Inflammatory macrophage (primary cell): ENCODE data around the gene RBM14.
"Not testable (repeated sequence)": the region's sequence is repeated elsewhere in the genome, so short reads cannot be mapped to it uniquely, and the experiment has no call there.

Experiments used
- DNase-seq, 2 donors: peaks; one replicate each; pipeline ENCODE4 v3.0.0-alpha.2; 2020 to 2022

Gene RBM14

GRCh38 chr11:66637557-66638176 is 21.2 kb downstream of the RBM14 start:
- no peak for DNase-seq

- DNase-seq = peak; percentile 100
Observed at GRCh38 chr11:66638177-66639065, 22.0 kb downstream of the RBM14 start, which contains the start of gene RBM4. TSS of gene RBM4 (plus strand) at chr11:66638703. CDS start at chr11:66639712, 1,009 bp downstream.

- DNase-seq = peak; percentile 24 to 30
Observed at GRCh38 chr11:66639066-66639813, 22.8 kb downstream of the RBM14 start.

GRCh38 chr11:66639814-66640340 is 23.4 kb downstream of the RBM14 start:
- not testable (repeated sequence) for DNase-seq

GRCh38 chr11:66641834-66642233 is 25.4 kb downstream of the RBM14 start:
- no peak for DNase-seq

GRCh38 chr11:66643745-66644437 is 27.5 kb downstream of the RBM14 start:
- DNase-seq = no peak

GRCh38 chr11:66646828-66647227 is 30.4 kb downstream of the RBM14 start:
- peak in 1 of 2 donors; percentile 11 for DNase-seq

- DNase-seq = no peak
Observed at GRCh38 chr11:66649903-66650302, 33.5 kb downstream of the RBM14 start.

- DNase-seq = no peak
Observed at GRCh38 chr11:66651016-66651415, 34.6 kb downstream of the RBM14 start.

GRCh38 chr11:66652651-66653050 is 36.2 kb downstream of the RBM14 start:
- no peak for DNase-seq

- no peak for DNase-seq
Observed at GRCh38 chr11:66653123-66653522, 36.7 kb downstream of the RBM14 start.

- peak in 1 of 2 donors; percentile 43 for DNase-seq
Observed at GRCh38 chr11:66659763-66660162, 43.3 kb downstream of the RBM14 start.

GRCh38 chr11:66663741-66664296 is 47.4 kb downstream of the RBM14 start:
- DNase-seq = no peak

- no peak for DNase-seq
Observed at GRCh38 chr11:66665369-66665768, 48.9 kb downstream of the RBM14 start.

GRCh38 chr11:66670816-66671215 is 54.4 kb downstream of the RBM14 start:
- no peak for DNase-seq

- DNase-seq = no peak
Observed at GRCh38 chr11:66674964-66675602, 58.7 kb downstream of the RBM14 start.

- DNase-seq = peak; percentile 12 to 36
Observed at GRCh38 chr11:66676282-66676919, 60.0 kb downstream of the RBM14 start.
